Spleen (tissue), 7 donors: ENCODE results near the gene PXDN.
"Not testable (repeated sequence)": the region's sequence is repeated elsewhere in the genome, so short reads cannot be mapped to it uniquely, and the experiment has no call there.

Experiments
- POLR2A ChIP-seq, 3 donors: fragments of 450-650 bp; IDR thresholded peaks; one replicate each; pipeline ENCODE4 v1.5.1; 2017; ENCODE audit warnings: antibody characterized with exemption in 3 of 3, mild to moderate bottlenecking in 1 of 3
- TF ChIP-seq, protein P1 (sequence below), 11 experiments: fragments of 200-600 bp in 7 of 11; fragments of 450-650 bp in 4 of 11; sonication (generic) in 4 of 11; IDR thresholded peaks in 8 of 11; conservative IDR thresholded peaks in 3 of 11; 1 replicate in 7 of 11; 2 replicates in 4 of 11; pipeline versions ENCODE4 v1.4.0 to v1.8.0; 2016 to 2021; ENCODE audit warnings: antibody characterized with exemption in 11 of 11, inconsistent platforms in 4 of 11, mild to moderate bottlenecking in 1 of 11
- donor health status: DM: no; HTN: no; CAD: no; lungs with moderate emphysema.
- donor health status: DM: no; HTN: no; CAD: no.
- donor health status: DM: no; HTN: no; CAD: no.

DNA sequence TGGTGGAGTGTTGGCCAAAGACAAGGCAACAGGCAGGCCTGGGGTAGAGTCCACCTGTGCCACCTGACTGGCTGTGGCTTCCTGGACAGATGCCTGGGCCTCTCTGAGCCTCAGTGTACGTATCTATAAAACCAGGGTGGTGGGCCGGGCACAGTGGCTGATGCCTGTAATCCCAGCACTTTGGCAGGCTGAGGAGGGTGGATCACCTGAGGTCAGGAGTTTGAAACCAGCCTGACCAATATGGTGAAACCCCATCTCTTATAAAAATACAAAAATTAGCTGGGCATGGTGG is 28.4 kb downstream of the PXDN start:
- TF ChIP-seq, protein P1, sequence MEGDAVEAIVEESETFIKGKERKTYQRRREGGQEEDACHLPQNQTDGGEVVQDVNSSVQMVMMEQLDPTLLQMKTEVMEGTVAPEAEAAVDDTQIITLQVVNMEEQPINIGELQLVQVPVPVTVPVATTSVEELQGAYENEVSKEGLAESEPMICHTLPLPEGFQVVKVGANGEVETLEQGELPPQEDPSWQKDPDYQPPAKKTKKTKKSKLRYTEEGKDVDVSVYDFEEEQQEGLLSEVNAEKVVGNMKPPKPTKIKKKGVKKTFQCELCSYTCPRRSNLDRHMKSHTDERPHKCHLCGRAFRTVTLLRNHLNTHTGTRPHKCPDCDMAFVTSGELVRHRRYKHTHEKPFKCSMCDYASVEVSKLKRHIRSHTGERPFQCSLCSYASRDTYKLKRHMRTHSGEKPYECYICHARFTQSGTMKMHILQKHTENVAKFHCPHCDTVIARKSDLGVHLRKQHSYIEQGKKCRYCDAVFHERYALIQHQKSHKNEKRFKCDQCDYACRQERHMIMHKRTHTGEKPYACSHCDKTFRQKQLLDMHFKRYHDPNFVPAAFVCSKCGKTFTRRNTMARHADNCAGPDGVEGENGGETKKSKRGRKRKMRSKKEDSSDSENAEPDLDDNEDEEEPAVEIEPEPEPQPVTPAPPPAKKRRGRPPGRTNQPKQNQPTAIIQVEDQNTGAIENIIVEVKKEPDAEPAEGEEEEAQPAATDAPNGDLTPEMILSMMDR (IDR thresholded peaks at IDR 0.05 in 8 of 11, conservative IDR thresholded peaks at IDR 0.05 in 3 of 11): not testable (repeated sequence)
- TF ChIP-seq POLR2A (IDR thresholded peaks at IDR 0.05): not testable (repeated sequence)
